Endodermal cell (in vitro differentiated cells): ENCODE measurements around the gene FNDC3A. TPM values are rescaled to one million over a fixed set of nuclear protein-coding genes. Genes with fewer than 3 reads are reported as not detected.

Source experiments
- DNase-seq: peaks from one replicate; pipeline ENCODE4 v3.0.0-alpha.2; 2017
- H3K27ac ChIP-seq: 2 replicates; pipeline ENCODE4 v1.5.1; 2013; ENCODE audit warnings: mild to moderate bottlenecking, low read depth, low read length, moderate library complexity
- H3K27me3 ChIP-seq: 2 replicates; pipeline ENCODE4 v1.6.1; 2013; ENCODE audit warnings: mild to moderate bottlenecking, low read length, moderate library complexity; ENCODE audit not compliant: insufficient read depth, control insufficient read depth, poor library complexity, severe bottlenecking
- H3K36me3 ChIP-seq: 2 replicates; pipeline ENCODE4 v1.7.0; 2013; ENCODE audit warnings: mild to moderate bottlenecking, low read length, moderate library complexity; ENCODE audit not compliant: control insufficient read depth, insufficient read depth
- H3K4me1 ChIP-seq: one replicate; pipeline ENCODE4 v1.7.0; 2013; ENCODE audit warnings: low read length; ENCODE audit not compliant: control insufficient read depth, insufficient read depth
- H3K4me3 ChIP-seq: 2 replicates; pipeline ENCODE4 v1.5.1; 2013; ENCODE audit warnings: mild to moderate bottlenecking, low read length, moderate library complexity
- H3K9ac ChIP-seq: 2 replicates; pipeline ENCODE4 v1.6.1; 2013; ENCODE audit warnings: mild to moderate bottlenecking, low read length, moderate library complexity; ENCODE audit not compliant: poor library complexity, severe bottlenecking; ENCODE audit errors: extremely low read depth
- H3K9me3 ChIP-seq: 2 replicates; pipeline ENCODE4 v1.6.1; 2013; ENCODE audit warnings: mild to moderate bottlenecking, low read length, moderate library complexity; ENCODE audit not compliant: control insufficient read depth
- H3K27ac Mint-ChIP-seq: 2 replicates; pipeline ENCODE4 v1.8.0; 2020; ENCODE audit warnings: mixed read lengths
- H3K27me3 Mint-ChIP-seq: 2 replicates; pipeline ENCODE4 v1.8.0; 2021; ENCODE audit warnings: mild to moderate bottlenecking, mixed read lengths; ENCODE audit not compliant: insufficient read depth
- H3K36me3 Mint-ChIP-seq: 2 replicates; pipeline ENCODE4 v1.8.0; 2020; ENCODE audit warnings: low read depth, mixed read lengths
- H3K4me1 Mint-ChIP-seq: 2 replicates; pipeline ENCODE4 v1.8.0; 2020; ENCODE audit warnings: mixed read lengths
- H3K4me3 Mint-ChIP-seq: 2 replicates; pipeline ENCODE4 v1.8.0; 2020; ENCODE audit warnings: mild to moderate bottlenecking, moderate library complexity, mixed read lengths
- H3K9me3 Mint-ChIP-seq: 2 replicates; pipeline ENCODE4 v1.8.0; 2020; ENCODE audit warnings: mild to moderate bottlenecking, mixed read lengths
- WGBS, 2 experiments: methylation state at CpG; one replicate each; pipeline versions ENCODE4 v1.1.5 to v1.1.7; 2013; ENCODE audit warnings: missing lambda C conversion rate in 2 of 2, mixed read lengths in 1 of 2; ENCODE audit not compliant: insufficient coverage in 1 of 2, insufficient read length in 1 of 2; 5-methylcytosine and 5-hydroxymethylcytosine counted together
- long read RNA-seq, 4 experiments: library from polyadenylated mRNA in 2 of 4; library from RNA in 1 of 4; library from capped mRNA in 1 of 4; stranded (forward) in 3 of 4; unstranded in 1 of 4; transcript quantifications; one replicate each; pipeline ENCODE4 v2.0.0, GENCODE V29; 2020 to 2021; ENCODE audit warnings: inconsistent platforms in 1 of 4
- polyA plus RNA-seq, 2 experiments: library from polyadenylated mRNA; stranded (reverse); fragments of 50-300 nt; gene quantifications; one replicate each; pipeline ENCODE4 v1.2.3, GENCODE V29; 2013
- total RNA-seq, 2 donors: library from RNA; stranded (reverse); fragmentation: NEBNext Ultra II Directional in 1 of 2; extraction: Animal tissue kit (Norgen Biotek cat#: 25700) in 1 of 2; gene quantifications; 2 replicates in 1 of 2; 3 replicates in 1 of 2; pipeline ENCODE4 v1.2.1, GENCODE V29; 2021
- TF ChIP-seq, protein P1 (sequence below): fragments of 200-600 bp; sonication (generic); conservative IDR thresholded peaks from 2 replicates; pipeline ENCODE4 v1.5.0; 2021; ENCODE audit warnings: antibody characterized with exemption, mild to moderate bottlenecking

Gene FNDC3A
- total RNA-seq: 10 to 100 TPM; 42.2 to 42.8 TPM
- 46.0 TPM for polyA plus RNA-seq (2013, experiment 1 of 2)
- polyA plus RNA-seq (2013, experiment 2 of 2): 52.0 TPM
- long read RNA-seq, experiment 1, full-length matches to known transcripts: 3 of 16 reads
- long read RNA-seq, experiment 1, partial matches to known transcripts: 12 of 16 reads
- long read RNA-seq, experiment 1, other reads (novel, unspliced or antisense): 1 of 16 reads
- long read RNA-seq, experiment 2, full-length matches to known transcripts: 27 of 61 reads
- long read RNA-seq, experiment 2, partial matches to known transcripts: 23 of 61 reads
- long read RNA-seq, experiment 2, other reads (novel, unspliced or antisense): 11 of 61 reads
- long read RNA-seq, experiment 3, full-length matches to known transcripts: 14 of 30 reads
- long read RNA-seq, experiment 3, partial matches to known transcripts: 10 of 30 reads
- long read RNA-seq, experiment 3, other reads (novel, unspliced or antisense): 6 of 30 reads
- long read RNA-seq, experiment 4, partial matches to known transcripts: 4 of 6 reads
- long read RNA-seq, experiment 4, other reads (novel, unspliced or antisense): 2 of 6 reads

DNA sequence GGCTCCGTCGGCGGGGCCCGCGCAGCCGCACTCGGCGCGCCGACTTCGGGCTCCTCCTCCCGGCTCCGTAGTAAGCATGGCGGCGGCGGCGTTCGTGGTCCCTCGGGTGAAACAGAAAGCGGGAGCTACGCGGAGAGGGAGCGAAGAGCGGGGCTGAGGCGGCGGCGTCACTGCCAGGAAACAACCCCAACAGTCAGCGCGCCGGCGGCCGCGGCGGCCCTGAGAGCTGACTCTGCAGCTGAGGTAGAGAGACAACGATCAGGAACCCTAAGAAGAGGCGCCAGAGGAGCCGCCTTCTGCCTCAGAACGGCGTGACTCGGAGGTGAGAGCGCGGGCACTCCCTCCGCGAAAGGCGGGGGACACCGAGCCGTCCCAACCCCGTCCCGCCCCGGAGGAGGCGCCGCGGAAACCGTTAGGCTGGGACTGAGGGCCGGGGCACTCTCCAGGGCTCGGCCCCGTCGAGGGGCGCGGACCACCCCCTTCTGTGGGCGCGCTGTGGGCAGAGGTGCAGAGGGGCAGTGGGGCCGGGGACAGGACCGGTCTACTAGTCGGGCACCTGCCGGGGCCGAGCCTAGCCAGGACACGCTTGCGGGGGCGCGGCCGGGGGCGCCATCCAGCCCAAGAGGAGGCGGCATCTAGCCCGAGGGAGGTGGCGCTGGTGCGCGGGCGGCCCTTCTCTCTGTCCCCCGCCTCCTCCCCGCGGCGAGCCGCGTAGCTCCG, at the start of gene FNDC3A:
TSS of gene FNDC3A (plus strand) at position 57 of the 720 bp plus-strand sequence. CDS start 30,279 bp downstream, outside the sequence.
- Mint-ChIP-seq H3K36me3 (peaks cover 8% of the 10 kb centered on the region), H3K4me3 (peak within 1 kb of the TSS; percentile 86), H3K4me1 (peaks cover 30% of the 10 kb centered on the region), H3K27ac (peak within 1 kb of the TSS; percentile 99), H3K9me3 (peaks cover 22% of the 10 kb centered on the region), H3K27me3 (no peaks in the 10 kb centered on the region)
- DNase-seq: peak; percentile 93
- TF ChIP-seq, protein P1, sequence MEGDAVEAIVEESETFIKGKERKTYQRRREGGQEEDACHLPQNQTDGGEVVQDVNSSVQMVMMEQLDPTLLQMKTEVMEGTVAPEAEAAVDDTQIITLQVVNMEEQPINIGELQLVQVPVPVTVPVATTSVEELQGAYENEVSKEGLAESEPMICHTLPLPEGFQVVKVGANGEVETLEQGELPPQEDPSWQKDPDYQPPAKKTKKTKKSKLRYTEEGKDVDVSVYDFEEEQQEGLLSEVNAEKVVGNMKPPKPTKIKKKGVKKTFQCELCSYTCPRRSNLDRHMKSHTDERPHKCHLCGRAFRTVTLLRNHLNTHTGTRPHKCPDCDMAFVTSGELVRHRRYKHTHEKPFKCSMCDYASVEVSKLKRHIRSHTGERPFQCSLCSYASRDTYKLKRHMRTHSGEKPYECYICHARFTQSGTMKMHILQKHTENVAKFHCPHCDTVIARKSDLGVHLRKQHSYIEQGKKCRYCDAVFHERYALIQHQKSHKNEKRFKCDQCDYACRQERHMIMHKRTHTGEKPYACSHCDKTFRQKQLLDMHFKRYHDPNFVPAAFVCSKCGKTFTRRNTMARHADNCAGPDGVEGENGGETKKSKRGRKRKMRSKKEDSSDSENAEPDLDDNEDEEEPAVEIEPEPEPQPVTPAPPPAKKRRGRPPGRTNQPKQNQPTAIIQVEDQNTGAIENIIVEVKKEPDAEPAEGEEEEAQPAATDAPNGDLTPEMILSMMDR: peak; percentile 27
- Histone ChIP-seq H3K27me3 (no peaks in the 10 kb centered on the region), H3K4me3 (peak within 1 kb of the TSS; percentile 86), H3K9ac (peak within 1 kb of the TSS; percentile 87), H3K36me3 (no peaks in the 10 kb centered on the region), H3K9me3 (peaks cover 21% of the 10 kb centered on the region), H3K27ac (peak within 1 kb of the TSS; percentile 91), H3K4me1 (no peaks in the 10 kb centered on the region)
- 0 to 1% methylated on average over 14 to 86 of the region's 86 CpGs for WGBS, 2 experiments

- H3K36me3 ChIP-seq: no peaks in the 10 kb centered on the region
- no peak for DNase-seq
These were observed 46.8 kb upstream of the FNDC3A start for GRCh38 chr13:48928757-48929430.

More at GRCh38 chr13:48928757-48929430, 46.8 kb upstream of the FNDC3A start:
- no peak overlapping the region for H3K9ac ChIP-seq
- Mint-ChIP-seq H3K4me1 (no peaks in the 10 kb centered on the region), H3K9me3 (peaks cover 10% of the 10 kb centered on the region), H3K27ac (no peak overlapping the region), H3K36me3 (peaks cover 6% of the 10 kb centered on the region), H3K27me3 (no peaks in the 10 kb centered on the region), H3K4me3 (no peak overlapping the region)
- no peak overlapping the region for H3K27ac ChIP-seq
- TF ChIP-seq, protein P1: no peak
- no peaks in the 10 kb centered on the region for H3K9me3 ChIP-seq
- H3K4me3 ChIP-seq: no peak overlapping the region
- WGBS, 2 experiments: 94% methylated on average over 3 to 5 of the region's 5 CpGs
- no peaks in the 10 kb centered on the region for H3K4me1 ChIP-seq
- H3K27me3 ChIP-seq: no peaks in the 10 kb centered on the region
